Natural killer cell (primary cell): ENCODE measurements around the gene SPTB. TPM values are rescaled to one million over a fixed set of nuclear protein-coding genes. Genes with fewer than 3 reads are reported as not detected.

Source experiments
- ATAC-seq, 3 donors: fragments of 150-1000 bp in 2 of 3; fragments of 200-7000 bp in 1 of 3; cut with Tn5 transposase; 1 replicate in 1 of 3; 2 replicates in 2 of 3; pipeline ENCODE4 v1.10.0; 2021; ENCODE audit warnings: mild to moderate bottlenecking in 2 of 3, moderate library complexity in 2 of 3
- DNase-seq, 2 donors: peaks; one replicate each; pipeline versions ENCODE4 v3.0.0 to v3.0.0-alpha.2; 2013 to 2021; ENCODE audit warnings: mixed read lengths in 1 of 2
- H3K27ac ChIP-seq: one replicate; pipeline ENCODE4 v1.5.1; 2013; ENCODE audit warnings: mild to moderate bottlenecking, low read length
- H3K27me3 ChIP-seq: one replicate; pipeline ENCODE4 v1.6.1; 2013; ENCODE audit warnings: low read length; ENCODE audit not compliant: control insufficient read depth, insufficient read depth
- H3K36me3 ChIP-seq: one replicate; pipeline ENCODE4 v1.6.1; 2013; ENCODE audit warnings: low read length; ENCODE audit not compliant: control insufficient read depth, insufficient read depth
- H3K4me1 ChIP-seq: one replicate; pipeline ENCODE4 v1.6.1; 2013; ENCODE audit warnings: low read length; ENCODE audit not compliant: control insufficient read depth, insufficient read depth
- H3K4me3 ChIP-seq: one replicate; pipeline ENCODE4 v1.5.1; 2013; ENCODE audit warnings: low read length
- H3K9me3 ChIP-seq: one replicate; pipeline ENCODE4 v1.6.1; 2013; ENCODE audit warnings: low read length; ENCODE audit not compliant: control insufficient read depth, insufficient read depth
- H3K27ac Mint-ChIP-seq, 2 donors: one replicate each; pipeline ENCODE4 v1.8.0; 2022; ENCODE audit warnings: mild to moderate bottlenecking in 2 of 2, mixed read lengths in 2 of 2, moderate library complexity in 1 of 2
- H3K27me3 Mint-ChIP-seq, 2 donors: one replicate each; pipeline ENCODE4 v1.8.0; 2022; ENCODE audit warnings: low read depth in 2 of 2, mixed read lengths in 2 of 2
- H3K36me3 Mint-ChIP-seq: one replicate; pipeline ENCODE4 v1.8.0; 2022; ENCODE audit warnings: mixed read lengths
- H3K4me1 Mint-ChIP-seq, 2 donors: one replicate each; pipeline ENCODE4 v1.8.0; 2022; ENCODE audit warnings: mixed read lengths in 2 of 2
- H3K4me3 Mint-ChIP-seq: one replicate; pipeline ENCODE4 v1.8.0; 2022; ENCODE audit warnings: mild to moderate bottlenecking, moderate library complexity, mixed read lengths
- H3K9me3 Mint-ChIP-seq, 2 donors: one replicate each; pipeline ENCODE4 v1.8.0; 2022; ENCODE audit warnings: mixed read lengths in 2 of 2
- WGBS: methylation state at CpG from one replicate; pipeline ENCODE4 v1.1.7; 2013; ENCODE audit warnings: missing lambda C conversion rate; ENCODE audit not compliant: insufficient coverage; 5-methylcytosine and 5-hydroxymethylcytosine counted together
- intact Hi-C: fragments of 100-400 bp; cut with micrococcal nuclease; formaldehyde crosslinking; loops from one replicate; pipeline ENCODE4 v1.14.2; 2022
- total RNA-seq, 4 donors: library from RNA; stranded (reverse); fragments of 120-200 nt in 1 of 4; gene quantifications; one replicate each; pipeline versions ENCODE4 v1.2.3 to v1.2.4, GENCODE V29; 2013 to 2022
- TF ChIP-seq, protein P1 (sequence below): fragments of 200-600 bp; IDR thresholded peaks from one replicate; pipeline ENCODE4 v1.8.0; 2022; ENCODE audit warnings: antibody characterized with exemption

The SPTB gene
- total RNA-seq, 3 donors from 2014 or later (not counting 1 experiment from before 2014, with no cell fraction given), result 0.07 to 0.59 (median 0.13) TPM

DNA sequence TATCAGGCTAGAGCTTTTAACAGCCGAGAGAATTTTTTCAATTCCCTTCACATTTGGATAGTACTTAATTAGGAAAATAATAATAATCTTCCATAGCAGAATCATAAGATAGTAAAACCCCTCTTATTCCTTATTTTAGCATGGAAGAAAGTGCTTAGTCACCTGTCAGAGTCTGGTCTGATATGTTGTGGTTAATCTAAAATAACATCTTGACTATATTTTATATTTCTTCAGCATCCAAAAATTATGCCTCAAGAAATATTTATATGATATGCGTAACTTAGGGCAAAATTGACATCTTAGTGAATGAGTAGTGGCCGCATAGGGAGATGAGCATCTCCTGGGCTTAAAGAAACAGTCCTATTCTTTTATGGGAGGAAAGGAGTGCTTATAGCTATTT is 47.3 kb upstream of the SPTB start:
- H3K27me3 Mint-ChIP-seq, result no peaks in the 10 kb centered on the region
- peaks cover 7% of the 10 kb centered on the region for H3K36me3 Mint-ChIP-seq
- peaks cover 17% of the 10 kb centered on the region for H3K4me1 ChIP-seq
- H3K9me3 Mint-ChIP-seq, result no peaks in the 10 kb centered on the region
- WGBS, result 94% methylated on average over 2 of the region's 3 CpGs
- no peak overlapping the region for H3K4me3 Mint-ChIP-seq
- peak overlapping the region; percentile 49 for H3K27ac ChIP-seq
- H3K4me3 ChIP-seq, result no peak overlapping the region
- peaks cover 62% of the 10 kb centered on the region for H3K36me3 ChIP-seq
- H3K4me1 Mint-ChIP-seq, result peaks cover 6 to 19% of the 10 kb centered on the region in 2 donors
- TF ChIP-seq, protein P1, sequence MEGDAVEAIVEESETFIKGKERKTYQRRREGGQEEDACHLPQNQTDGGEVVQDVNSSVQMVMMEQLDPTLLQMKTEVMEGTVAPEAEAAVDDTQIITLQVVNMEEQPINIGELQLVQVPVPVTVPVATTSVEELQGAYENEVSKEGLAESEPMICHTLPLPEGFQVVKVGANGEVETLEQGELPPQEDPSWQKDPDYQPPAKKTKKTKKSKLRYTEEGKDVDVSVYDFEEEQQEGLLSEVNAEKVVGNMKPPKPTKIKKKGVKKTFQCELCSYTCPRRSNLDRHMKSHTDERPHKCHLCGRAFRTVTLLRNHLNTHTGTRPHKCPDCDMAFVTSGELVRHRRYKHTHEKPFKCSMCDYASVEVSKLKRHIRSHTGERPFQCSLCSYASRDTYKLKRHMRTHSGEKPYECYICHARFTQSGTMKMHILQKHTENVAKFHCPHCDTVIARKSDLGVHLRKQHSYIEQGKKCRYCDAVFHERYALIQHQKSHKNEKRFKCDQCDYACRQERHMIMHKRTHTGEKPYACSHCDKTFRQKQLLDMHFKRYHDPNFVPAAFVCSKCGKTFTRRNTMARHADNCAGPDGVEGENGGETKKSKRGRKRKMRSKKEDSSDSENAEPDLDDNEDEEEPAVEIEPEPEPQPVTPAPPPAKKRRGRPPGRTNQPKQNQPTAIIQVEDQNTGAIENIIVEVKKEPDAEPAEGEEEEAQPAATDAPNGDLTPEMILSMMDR, result no peak
- no peak overlapping the region for H3K27ac Mint-ChIP-seq
- no peaks in the 10 kb centered on the region for H3K27me3 ChIP-seq
- DNase-seq, result no peak
- intact Hi-C loops, result no loop called here
- no peak for ATAC-seq
- no peaks in the 10 kb centered on the region for H3K9me3 ChIP-seq

DNA sequence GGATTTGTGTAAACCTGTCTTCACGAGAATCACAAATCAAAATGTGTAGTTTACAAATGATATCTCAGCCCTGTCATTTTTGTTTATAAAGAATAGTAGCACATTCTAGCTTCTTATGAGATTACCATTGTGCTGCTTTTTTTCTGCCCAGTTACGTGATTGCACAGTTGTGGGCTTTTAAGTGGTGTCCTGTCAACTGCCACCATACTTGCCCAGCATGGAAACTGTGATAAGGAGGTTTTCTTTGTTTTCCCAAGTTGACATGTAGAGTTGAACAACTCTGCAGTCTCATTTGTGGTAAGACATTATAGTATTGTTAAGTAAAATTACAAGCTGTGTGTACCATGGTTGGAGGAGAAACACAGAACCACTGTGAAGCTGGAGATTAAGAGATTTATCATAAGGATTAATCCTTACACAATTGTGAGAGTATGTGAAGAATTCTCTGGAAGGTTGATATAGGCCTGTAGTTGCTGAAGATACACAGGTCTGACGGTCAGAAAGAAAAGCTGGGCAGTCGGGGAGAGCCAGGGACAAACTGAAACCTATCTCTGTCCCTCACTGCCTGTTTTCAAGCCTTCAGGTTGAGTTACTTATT is 46.8 kb upstream of the SPTB start:
- no peaks in the 10 kb centered on the region for H3K9me3 Mint-ChIP-seq
- peaks cover 10 to 24% of the 10 kb centered on the region in 2 donors for H3K4me1 Mint-ChIP-seq
- 64% methylated on average over 4 of the region's 4 CpGs for WGBS
- ATAC-seq (no peak), DNase-seq (no peak)
- Histone ChIP-seq H3K27me3 (no peaks in the 10 kb centered on the region), H3K4me1 (peaks cover 17% of the 10 kb centered on the region), H3K4me3 (no peak overlapping the region), H3K36me3 (peaks cover 60% of the 10 kb centered on the region), H3K9me3 (no peaks in the 10 kb centered on the region), H3K27ac (peak overlapping the region; percentile 25)
- TF ChIP-seq, protein P1, result no peak
- H3K36me3 Mint-ChIP-seq, result peaks cover 7% of the 10 kb centered on the region
- no peak overlapping the region for H3K27ac Mint-ChIP-seq
- intact Hi-C loops, result no loop called here
- H3K27me3 Mint-ChIP-seq, result no peaks in the 10 kb centered on the region
- H3K4me3 Mint-ChIP-seq, result no peak overlapping the region

DNA sequence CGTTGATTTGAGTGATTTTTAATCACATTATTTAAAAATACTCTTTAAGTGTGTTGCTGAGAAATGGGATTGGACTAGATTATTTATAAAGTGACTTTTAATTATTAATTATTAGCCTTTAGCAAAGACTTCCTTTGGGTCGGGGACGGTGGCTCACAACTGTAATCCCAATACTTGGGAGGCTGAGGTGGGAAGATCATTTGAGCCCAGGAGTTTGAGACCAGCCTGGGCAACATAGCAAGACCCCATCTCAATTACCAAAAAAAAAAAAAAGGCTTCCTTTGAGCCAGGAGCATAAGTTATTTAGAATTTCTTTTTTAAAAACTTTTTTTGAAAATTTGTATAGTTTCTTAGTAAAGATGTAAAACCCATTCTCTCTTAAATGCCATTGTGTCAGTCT is 43.3 kb upstream of the SPTB start:
- ATAC-seq (no peak), DNase-seq (no peak)
- intact Hi-C loops, result no loop called here
- Mint-ChIP-seq H3K4me1 (peaks cover 32 to 38% of the 10 kb centered on the region in 2 donors), H3K27ac (no peak overlapping the region), H3K4me3 (no peak overlapping the region), H3K9me3 (no peaks in the 10 kb centered on the region), H3K27me3 (no peaks in the 10 kb centered on the region), H3K36me3 (peaks cover 7% of the 10 kb centered on the region)
- Histone ChIP-seq H3K36me3 (peaks cover 49% of the 10 kb centered on the region), H3K27me3 (no peaks in the 10 kb centered on the region), H3K27ac (no peak overlapping the region), H3K4me1 (peaks cover 9% of the 10 kb centered on the region), H3K4me3 (no peak overlapping the region), H3K9me3 (no peaks in the 10 kb centered on the region)
- WGBS, result 100% methylated on average over 2 of the region's 3 CpGs
- TF ChIP-seq, protein P1, result no peak

DNA sequence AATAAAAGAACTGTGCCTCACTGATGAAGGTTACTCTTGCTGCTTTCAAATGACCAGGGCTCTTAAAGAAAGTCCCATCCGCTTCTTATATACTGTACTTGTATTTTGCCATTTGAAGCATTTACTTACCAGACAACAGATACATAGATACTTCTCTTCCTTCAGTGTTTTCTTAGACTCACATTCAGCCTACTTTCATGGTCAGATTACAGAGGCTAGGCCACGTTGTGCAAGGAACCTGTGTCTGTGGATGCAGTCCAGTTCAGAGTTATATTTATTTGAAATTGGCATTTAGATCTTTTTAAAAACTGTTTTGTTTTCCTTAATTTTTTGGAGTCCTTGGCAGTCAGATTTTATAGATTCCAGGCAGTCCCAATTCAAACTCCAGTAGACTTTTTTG is 40.8 kb upstream of the SPTB start:
- Mint-ChIP-seq H3K27ac (peak overlapping the region; percentile 14 to 18), H3K4me3 (no peak overlapping the region), H3K9me3 (no peaks in the 10 kb centered on the region), H3K36me3 (peaks cover 7% of the 10 kb centered on the region), H3K4me1 (peaks cover 45 to 48% of the 10 kb centered on the region in 2 donors), H3K27me3 (no peaks in the 10 kb centered on the region)
- Histone ChIP-seq H3K27me3 (no peaks in the 10 kb centered on the region), H3K9me3 (no peaks in the 10 kb centered on the region), H3K27ac (no peak overlapping the region), H3K36me3 (peaks cover 28% of the 10 kb centered on the region), H3K4me3 (no peak overlapping the region), H3K4me1 (peaks cover 9% of the 10 kb centered on the region)
- TF ChIP-seq, protein P1, result no peak
- no peak for DNase-seq
- 87% methylated on average over 2 of the region's 2 CpGs for WGBS
- no peak for ATAC-seq
- intact Hi-C loops, result no loop called here
